ENCODE results near the gene KIF1C.

Gene KIF1C

DNA sequence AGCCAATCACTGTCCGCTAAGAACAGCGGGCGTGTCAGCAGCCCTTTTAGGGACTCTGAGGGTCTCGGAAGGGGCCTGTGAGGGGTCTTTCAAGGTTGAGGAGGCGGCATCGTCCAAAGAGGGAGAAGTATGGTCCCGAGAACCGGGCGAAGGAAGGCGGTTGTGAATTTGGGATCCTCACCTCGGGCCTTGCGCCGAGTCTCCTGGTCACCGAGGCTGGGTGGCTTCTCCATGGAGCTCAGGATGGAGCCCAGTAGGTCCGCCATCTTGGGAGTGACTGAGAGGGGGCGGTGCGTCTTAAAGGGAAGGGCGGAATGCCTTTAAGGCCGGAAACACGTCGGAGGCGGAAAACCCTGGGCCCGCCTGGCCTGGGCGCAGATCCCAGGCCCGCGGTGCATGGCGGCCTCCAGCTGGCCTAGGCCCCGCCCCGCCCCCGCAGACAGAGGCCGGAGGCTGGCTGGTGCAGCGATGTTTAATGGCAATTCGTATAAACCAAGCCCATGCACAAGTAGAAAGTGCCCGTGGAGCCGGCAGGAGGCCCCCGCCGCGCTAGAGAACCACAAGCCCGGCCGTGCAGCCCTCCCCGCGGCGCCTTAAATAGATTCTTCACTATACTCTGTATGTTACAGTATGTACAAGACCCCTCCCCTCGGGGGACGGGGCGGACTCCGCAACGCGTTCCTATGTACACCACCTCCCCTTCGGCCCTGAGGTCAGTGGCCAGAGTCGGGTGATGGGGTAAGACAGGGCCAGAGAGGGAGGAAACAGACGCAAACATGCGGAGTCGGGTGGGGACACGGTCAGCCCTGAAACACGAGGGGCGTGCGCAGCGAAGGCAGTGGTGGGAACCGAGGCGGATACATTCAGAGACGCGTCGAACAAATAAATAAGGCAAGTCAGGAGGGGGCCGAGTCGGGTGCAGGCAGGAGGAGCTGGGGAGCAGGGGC lies 29.9 kb upstream of the KIF1C start, which contains the start of gene SPAG7:
SPAG7 (minus strand) TSS at position 279 of the 947 bp plus-strand sequence; CDS start at position 266, 13 bp downstream.
- in situ Hi-C loops (cut with MboI; ENCODE audit: low pct_unique_long_range_greater_than_20kb, low sequenced_read_pairs) = no loop called here
- DNase-seq = peak; percentile 99

DNA sequence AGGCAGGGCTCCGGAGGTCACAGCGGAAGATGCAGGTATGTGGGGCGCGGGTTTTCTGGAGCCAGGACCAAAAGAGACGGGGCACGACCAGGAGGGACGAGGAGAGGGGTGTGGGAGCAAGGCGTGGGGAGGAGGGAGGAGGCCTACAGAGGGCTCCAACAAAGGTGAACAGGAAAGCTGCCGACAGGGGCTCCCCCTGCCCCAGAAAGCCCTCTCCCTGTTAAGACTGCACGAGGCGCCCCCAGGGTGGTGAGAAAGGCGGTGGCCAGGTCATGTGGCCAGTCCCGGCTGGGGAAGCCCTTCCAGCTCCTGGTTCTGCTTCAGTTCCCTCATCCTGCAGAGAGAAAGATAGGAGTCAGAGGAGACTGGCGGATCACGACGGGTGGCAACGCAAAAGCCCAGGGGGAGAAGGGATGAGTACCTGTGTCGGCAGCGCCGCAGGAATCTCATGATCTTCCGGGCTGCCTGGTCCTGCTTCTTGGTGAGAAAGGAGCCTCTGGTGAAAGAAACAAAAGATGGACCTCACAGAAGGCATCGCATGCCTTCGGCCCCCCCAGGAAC lies 29.2 kb upstream of the KIF1C start:
- in situ Hi-C loops (cut with MboI; ENCODE audit: low pct_unique_long_range_greater_than_20kb, low sequenced_read_pairs) = no loop called here
- no peak for DNase-seq

DNA sequence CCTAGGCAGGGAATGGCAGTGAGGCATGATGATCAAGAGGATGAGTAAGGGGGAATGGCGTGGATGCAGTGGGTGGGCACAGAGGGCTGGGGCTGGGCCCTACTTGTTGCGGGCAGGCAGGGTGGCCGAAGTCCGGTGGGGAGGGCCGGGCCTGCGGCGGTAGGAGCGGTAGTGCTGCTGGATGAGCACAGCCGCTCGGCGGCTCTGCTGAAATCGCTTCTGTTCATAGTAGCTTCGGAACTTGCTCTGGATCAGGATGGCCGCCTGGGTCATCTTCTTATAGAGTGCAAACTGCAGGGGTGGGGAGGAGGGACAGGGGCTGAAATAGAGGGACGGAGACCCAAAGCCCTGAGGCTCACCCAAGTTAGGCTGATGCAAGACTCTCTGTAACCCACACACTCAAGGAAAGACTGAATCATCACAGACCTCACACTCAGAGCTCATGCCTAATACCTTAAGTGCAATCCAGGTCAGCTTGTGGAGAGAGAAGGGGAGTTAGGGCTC lies 28.7 kb upstream of the KIF1C start:
- in situ Hi-C loops (cut with MboI; ENCODE audit: low pct_unique_long_range_greater_than_20kb, low sequenced_read_pairs) = no loop called here
- DNase-seq = no peak

DNA sequence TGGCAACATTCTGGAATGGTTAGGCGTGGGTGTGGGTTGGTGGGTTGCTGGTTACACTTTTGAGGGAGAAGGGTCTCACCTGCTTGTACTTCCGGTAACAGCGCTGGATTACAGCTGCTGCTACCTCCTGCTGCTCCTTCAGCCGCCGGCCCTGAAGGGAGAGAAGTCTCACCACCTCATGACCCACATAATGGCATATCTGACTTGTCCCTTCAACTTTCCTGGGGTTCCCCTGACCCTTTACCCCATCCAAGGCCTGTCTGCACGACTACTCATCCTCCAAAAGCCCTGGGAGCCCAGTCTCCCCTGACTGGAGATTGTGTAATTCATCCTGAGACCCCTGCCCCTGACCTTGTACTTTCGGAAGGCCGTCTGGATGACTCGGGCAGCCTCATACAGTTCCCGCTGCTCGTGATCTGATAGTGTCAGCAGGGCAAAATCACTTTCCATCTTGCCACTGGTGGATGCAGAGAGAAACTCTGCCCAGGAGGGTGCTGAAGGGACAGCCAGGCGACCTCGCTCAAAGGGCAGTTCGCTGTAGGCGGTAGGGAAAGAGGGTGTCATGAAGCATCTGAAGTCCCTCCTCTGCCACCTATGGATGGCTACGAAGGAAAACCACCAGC lies 28.1 kb upstream of the KIF1C start:
- in situ Hi-C loops (cut with MboI; ENCODE audit: low pct_unique_long_range_greater_than_20kb, low sequenced_read_pairs) = no loop called here
- no peak for DNase-seq

DNA sequence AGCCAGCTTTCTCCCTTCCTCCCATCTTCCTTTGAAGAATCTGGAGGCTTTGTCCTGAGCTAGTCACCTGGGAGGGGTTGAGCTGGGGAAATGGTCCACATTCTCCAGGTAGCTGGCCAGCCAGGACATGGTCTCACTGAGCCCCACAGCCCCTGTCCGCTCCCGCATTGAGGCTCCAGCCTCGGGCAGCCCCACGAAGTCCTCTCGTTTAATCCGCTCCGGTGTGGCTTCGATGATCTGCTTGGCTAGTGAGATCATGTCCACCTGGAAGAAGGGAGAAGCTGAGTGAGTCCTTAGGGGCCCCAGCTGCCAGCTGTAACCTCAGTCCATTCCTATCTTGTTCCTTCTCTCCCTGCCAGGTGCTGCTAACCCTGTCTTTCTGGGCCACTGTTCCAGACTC lies 27.5 kb upstream of the KIF1C start:
- in situ Hi-C loops (cut with MboI; ENCODE audit: low pct_unique_long_range_greater_than_20kb, low sequenced_read_pairs) = no loop called here
- DNase-seq = no peak

DNA sequence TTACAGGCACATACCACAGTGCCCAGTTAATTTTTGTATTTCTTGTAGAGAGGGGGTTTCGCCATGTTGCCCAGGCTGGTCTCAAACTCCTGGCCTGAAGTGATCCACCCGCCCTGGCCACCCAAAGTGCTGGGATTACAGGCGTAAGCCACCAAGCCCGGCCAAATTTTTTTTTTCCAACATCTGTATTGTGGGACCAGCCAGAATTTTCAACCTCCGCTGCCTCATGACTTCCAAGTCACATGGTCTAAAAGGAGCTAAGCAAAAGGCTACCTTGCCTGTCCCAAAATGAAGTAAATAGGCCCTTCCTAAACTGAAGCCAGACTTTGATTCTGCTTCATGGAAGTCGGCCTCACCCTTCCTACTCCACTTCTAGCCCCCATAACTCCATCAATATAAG lies 25.9 kb upstream of the KIF1C start:
- no peak for DNase-seq
- in situ Hi-C loops (cut with MboI; ENCODE audit: low pct_unique_long_range_greater_than_20kb, low sequenced_read_pairs) = no loop called here

DNA sequence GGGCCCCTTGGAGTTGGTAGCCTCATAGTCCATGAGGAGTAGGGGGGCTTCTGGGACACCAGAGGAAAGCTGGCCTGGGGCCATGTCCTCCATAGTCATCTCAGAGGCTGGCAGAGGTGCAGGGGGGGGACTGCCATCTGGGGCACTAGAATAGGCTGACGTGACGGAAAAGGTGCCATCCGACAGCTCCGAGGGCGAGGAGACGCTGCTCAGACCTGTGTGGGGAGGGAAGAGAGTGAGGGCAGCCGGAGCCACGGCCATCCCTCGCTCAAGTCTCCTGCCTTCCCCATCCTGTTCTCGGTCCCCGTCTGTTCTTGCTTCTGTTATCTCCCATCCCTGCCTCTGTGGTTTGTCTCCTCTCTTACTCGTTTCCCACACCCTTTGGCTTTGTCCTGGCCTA lies 25.4 kb upstream of the KIF1C start:
- in situ Hi-C loops (cut with MboI; ENCODE audit: low pct_unique_long_range_greater_than_20kb, low sequenced_read_pairs) = no loop called here
- no peak for DNase-seq

DNA sequence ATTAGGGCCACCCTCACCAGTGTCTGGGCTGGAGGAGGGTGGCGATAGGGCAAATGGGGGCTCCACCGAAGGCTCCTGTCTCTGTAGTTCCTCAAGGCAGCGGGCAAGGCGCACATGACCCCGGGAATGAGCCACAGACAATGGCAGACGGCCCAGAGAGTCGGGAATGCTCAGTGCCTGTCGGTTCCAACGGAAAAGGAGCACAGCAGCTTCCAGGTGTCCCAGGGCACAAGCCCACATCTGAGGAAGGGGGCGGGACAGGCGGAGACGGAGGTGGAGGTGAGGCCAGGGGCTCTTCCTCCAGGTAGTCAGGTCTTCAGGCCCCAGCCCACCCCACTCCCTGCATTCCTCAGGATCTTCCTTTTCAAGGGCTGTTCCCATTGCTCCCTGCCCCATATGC lies 25.0 kb upstream of the KIF1C start:
- in situ Hi-C loops (cut with MboI; ENCODE audit: low pct_unique_long_range_greater_than_20kb, low sequenced_read_pairs) = no loop called here
- no peak for DNase-seq

DNA sequence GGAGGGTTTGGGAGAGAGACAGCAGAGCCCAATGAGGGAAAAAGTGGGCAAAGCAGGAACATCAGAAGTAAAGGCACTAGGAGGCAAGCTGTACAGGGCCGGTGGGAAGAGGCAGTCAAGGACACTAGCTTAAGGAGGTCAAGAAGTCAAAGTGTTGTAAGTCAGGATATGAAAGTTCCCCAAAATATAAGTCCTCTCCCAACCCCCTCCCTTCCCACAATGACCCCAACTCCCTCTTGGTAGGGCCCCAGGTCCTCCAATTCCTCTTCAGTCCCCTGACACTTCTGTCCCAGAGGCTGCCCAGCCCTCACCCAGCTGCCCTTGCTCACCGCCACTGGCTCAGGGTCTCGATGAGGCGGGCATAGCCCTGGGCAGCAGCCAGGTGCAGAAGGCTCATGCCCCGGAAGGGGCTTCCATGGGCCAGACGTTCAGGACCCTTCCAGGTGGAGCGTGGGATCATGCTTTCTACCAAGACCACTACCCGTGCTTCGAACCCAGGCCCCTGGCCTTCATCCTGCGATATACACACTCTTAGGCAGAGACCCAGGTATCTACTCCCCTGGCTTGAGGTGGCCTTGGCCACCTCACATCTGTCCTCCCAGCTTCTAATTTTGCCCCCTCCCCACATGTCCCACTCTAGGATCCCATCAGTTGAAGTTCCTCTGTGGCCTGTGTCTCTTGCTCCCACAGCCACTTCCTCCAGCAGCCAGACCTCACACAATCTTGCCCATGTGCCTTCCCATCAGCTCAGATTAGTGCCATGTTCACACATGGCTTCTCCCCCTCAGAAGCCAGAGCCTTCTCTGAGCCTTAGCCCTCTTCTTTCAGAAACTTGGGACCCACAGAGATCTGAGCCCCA lies 24.3 kb upstream of the KIF1C start:
- DNase-seq = no peak
- in situ Hi-C loops (cut with MboI; ENCODE audit: low pct_unique_long_range_greater_than_20kb, low sequenced_read_pairs) = no loop called here

DNA sequence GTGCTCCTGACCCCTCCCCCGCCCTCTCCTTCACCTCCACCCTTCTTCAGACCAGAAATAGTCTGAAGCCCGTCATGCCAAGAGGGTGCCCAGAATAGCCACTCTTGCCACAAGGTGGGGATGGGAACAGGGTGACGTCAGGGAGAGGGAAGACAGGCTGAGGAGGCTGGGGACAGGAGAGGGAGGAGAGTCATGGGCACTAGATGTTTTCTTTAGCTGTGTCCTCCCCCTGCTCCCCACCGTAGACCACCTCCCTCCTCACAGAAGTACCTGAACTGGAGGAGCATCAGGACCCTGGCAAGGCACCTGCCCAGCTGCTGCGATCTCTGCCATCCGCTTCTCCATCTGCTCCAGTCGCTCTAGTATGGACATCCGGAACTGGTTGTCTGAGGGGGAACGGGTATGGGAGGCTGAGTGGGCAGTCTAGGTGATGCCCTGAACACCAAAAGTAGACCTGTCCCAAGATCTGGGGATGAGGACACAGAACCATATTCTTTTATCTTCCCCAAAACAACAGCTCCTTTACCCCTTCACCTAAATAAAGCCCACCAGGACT lies 23.6 kb upstream of the KIF1C start:
- in situ Hi-C loops (cut with MboI; ENCODE audit: low pct_unique_long_range_greater_than_20kb, low sequenced_read_pairs) = no loop called here
- DNase-seq = no peak

DNA sequence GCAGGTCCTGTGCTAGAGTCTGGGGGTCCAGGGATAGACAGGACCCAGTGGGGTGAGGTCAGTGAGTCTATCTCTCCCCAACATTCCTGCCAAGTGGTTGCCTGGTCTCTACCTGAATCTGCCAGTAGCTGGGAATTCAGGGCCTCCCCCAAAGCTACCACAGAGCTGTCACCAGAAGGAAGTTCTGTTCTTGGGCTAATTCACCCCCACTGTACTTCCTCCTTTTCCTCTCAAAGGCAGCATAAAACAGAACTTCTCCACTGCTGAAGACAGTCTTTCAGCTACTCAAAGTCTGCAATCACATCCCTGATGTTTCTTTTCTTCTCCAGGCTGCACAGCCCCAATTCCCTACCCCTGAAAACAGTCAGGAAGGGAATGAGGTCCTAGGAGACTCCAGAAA lies 19.0 kb upstream of the KIF1C start:
- DNase-seq = peak; percentile 74
- in situ Hi-C loops (cut with MboI; ENCODE audit: low pct_unique_long_range_greater_than_20kb, low sequenced_read_pairs) = no loop called here

DNA sequence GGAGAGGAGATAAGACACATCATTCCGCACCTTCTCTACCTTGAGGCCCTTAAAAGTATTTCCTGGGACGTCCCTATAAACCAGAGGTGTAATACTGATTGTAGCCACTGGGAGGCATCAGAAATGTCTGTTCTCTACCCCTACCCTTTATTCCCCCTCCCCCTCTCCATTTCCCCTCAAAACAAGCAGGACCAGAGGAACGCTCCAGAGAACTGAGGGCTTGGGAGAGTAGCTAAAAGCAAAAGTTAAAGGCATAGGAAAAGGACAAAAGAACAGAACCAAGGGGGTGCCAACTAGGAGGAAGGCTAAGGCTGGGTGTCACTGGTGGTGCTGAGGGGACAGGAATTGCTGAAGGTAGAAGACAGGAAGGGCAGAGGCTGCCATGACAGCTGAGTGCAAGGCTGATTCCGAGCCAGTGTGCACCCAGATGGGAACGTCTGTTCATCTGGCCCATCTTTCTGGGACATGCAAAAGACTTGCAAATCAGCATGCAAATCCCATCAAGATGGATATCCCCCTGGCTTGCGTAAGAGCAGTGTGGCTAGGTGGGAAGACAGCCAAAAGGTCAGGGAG lies 17.0 kb upstream of the KIF1C start:
- in situ Hi-C loops (cut with MboI; ENCODE audit: low pct_unique_long_range_greater_than_20kb, low sequenced_read_pairs) = no loop called here
- peak; percentile 83 for DNase-seq

DNA sequence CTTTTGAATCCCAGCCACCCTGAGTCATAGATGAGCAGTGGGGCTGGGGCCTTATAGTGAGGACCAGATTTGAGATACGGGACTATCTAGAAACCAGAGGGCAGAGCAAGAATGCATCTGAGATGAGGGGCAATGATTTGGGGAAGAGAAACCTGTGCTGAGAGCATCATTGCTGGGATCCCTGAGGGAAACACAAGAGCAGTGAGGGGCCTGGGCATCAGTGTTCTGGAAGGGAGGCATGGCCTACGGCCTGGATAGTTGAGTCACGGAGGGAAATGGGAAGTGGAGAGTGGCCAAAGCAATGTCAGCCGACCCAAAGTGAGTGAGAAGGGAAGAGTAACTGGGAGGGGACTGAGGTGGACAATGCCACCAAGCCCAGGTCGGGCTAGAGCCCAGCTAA lies 15.4 kb upstream of the KIF1C start:
- in situ Hi-C loops (cut with MboI; ENCODE audit: low pct_unique_long_range_greater_than_20kb, low sequenced_read_pairs) = no loop called here
- DNase-seq = no peak

DNA sequence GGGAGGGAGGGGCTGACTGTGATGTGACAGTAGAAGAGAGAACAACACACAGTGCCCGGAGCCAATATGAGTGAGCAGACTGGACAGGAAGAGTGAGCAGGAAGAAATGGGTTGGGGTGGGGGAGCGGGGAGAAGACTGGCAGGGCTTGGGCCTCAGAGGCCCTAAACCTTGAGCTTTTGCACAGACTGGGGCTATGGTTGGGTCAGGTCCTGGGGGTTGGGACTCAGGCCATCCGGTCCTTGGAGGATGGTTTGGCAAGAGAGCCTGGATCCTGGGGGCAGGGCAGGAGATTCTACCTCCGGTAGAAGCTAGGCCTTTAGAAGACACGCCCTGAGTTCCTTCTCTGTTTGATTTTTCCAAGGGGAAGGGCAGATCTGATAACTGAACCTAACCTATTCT lies 11.3 kb upstream of the KIF1C start:
- in situ Hi-C loops (cut with MboI; ENCODE audit: low pct_unique_long_range_greater_than_20kb, low sequenced_read_pairs) = no loop called here
- DNase-seq = no peak

DNA sequence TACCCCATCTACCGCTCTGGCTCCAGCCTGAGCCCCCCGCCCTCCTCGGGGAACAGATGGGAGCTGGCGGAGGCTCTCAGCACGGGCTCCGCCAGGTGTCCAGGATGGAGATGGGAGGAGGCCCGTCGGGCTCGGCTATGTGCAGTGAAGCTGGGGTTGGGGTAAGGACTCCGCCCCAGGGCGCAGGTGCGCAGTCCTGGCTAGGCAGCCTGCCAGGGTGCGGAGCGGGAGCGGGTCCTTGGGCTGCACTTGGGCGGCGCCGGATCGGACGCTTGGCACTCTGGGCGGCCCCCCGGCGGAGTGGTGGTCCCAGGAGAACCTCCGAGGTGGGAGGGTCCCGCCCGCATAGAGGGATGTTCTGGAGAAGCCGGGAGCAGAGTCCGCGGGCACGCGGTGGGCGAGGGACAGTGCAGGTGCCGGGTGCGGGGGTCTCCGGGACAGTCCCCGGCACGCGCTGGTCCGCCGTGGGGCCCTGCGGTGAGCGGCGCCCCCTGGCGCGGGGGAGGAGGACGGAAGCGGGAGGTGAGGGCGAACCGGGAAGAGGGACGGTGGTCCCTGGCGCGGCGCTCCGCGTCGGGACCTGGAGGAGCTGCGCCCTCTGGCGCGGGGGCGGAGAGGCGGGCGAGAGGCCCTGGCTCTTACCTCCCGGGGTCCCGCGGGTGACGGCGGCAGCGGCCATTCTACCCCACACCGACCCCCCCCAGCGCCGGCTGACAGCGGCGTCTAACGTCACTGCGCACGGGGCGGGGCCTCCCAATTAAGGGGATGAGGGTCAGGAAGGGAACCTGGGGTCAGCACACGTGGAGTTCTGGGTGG lies 10.6 kb upstream of the KIF1C start, which contains the start of gene CAMTA2:
CAMTA2 (minus strand) TSS at position 725 of the 816 bp plus-strand sequence. CDS start 1,453 bp downstream, outside the sequence.
- peak; percentile 85 for DNase-seq
- in situ Hi-C loops (cut with MboI; ENCODE audit: low pct_unique_long_range_greater_than_20kb, low sequenced_read_pairs) = no loop called here

DNA sequence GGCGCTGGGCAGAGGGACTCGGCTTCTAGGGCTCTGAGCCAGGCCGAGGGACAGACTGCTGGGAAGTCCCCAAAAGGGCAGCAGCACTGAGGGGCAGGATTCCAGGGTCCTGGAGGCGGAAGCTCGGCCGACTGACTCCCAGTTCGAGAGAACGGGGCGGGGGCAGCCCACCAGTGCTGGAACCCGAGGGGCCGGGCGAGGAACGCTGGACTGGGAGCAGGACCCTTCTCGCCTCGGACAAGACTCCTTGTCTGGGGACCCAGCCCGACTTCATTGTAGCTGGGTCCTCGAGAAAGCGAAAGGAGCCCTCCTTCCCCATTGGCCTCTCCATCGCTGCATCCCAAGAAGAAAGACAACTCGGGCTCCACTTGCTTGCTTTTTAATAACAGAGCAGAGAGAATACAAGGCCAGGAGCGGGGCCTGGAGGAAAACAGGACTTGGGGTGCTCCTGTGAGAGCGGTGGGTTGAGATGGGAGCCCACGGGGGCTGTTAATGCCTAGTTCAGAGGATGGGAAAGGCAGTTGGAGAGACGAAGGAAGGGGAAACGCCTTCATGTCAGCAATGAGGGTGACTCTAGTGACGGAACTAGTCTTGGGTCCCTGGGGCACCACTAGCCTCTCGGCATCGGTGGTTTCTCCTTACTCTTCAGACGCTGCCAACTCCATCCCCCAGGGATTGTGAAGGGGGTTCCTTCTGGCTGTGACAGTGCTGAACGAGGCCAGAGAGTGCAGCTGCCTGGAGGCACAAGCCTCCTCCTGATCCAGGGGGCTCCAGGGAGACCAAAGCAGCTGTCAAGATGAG lies 9.8 kb upstream of the KIF1C start:
- in situ Hi-C loops (cut with MboI; ENCODE audit: low pct_unique_long_range_greater_than_20kb, low sequenced_read_pairs) = no loop called here
- no peak for DNase-seq

DNA sequence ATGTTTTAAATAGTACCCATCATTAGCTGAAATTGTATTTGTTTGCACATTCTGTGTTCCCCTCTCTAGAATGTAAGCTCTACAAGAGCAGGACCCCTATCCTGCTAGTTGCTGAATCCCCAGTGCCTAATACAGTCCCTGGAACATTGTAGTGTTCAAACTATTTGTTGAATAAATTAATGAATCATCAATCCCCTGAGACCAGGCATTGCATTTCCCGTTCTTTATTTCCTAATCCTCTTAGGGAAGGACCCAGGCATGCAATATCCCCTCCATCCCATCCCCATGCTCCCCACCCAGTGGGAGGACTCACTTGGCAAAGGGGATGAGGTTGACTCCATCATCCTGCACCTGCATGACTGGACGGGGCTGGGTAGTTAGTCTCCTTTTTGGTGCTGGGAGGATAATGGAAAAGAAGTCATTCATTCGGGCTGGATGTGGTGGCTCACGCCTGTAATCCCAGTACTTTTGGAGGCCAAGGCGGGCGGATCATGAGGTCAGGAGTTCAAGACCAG lies 3.6 kb upstream of the KIF1C start:
- in situ Hi-C loops (cut with MboI; ENCODE audit: low pct_unique_long_range_greater_than_20kb, low sequenced_read_pairs) = no loop called here
- DNase-seq = no peak
